ENCODE measurements around the gene ASTN2. TPM values are rescaled to one million over a fixed set of nuclear protein-coding genes. Genes with fewer than 3 reads are reported as not detected.

The ASTN2 gene
- total RNA-seq, 3 donors from 2014 or later, result 1.7 to 1.8 (median 1.7) TPM

DNA sequence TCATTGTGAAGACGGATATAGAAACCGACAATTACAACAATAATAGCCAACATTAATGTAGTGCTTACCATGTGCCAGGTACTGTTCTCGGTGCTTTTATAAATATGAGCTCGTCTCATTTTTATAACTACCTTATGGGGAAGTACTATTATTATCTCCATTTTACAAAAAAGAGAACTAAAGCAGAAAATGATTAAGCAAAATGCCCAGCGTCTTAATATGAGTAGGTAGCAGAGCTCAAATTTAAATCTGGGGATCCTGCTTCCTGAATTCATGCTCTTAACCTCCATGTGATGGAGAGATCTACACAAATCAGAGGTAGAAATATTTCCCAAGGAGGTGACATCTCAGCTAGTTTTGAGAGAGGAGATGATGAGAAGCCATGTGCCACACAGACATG is 470.9 kb downstream of the ASTN2 start:
- DNase-seq, result no peak
- H3K4me3 Mint-ChIP-seq, result no peak overlapping the region
- H3K27me3 Mint-ChIP-seq (ENCODE audit: low read depth), result peaks cover 2% of the 10 kb centered on the region

DNA sequence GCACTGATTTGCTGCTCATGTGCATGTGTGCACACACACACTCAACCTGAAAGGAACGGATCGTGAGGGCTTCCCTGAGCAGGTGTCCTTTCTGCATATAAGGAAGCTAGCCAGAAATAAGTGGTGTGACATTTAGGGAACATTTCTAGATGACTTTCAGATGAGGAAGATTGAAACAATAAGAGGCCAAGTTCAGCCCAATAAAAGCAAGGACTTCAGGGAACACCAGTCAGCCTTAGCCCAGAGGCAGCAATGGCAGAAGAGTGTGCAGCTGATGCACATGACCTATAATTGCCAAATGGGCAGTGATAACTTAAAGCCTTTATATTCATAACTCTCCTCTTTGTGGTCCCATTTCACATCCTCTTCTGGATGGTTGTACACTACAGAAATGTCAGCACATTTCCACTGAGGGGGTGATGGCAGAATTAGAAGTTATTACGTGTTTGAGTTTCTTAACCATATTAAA is 472.2 kb downstream of the ASTN2 start:
- peaks cover 2% of the 10 kb centered on the region for H3K27me3 Mint-ChIP-seq (ENCODE audit: low read depth)
- no peak for DNase-seq
- H3K4me3 Mint-ChIP-seq, result no peak overlapping the region
- H3K9me3 Mint-ChIP-seq, result no peaks in the 10 kb centered on the region
- ATAC-seq, result no peak
- H3K4me1 Mint-ChIP-seq (ENCODE audit: low read depth), result no peaks in the 10 kb centered on the region
- no peaks in the 10 kb centered on the region for H3K36me3 Mint-ChIP-seq (ENCODE audit: insufficient read depth)

More for the DNA sequence above, 470.9 kb downstream of the ASTN2 start:
- Mint-ChIP-seq H3K4me1 (ENCODE audit: low read depth) (no peaks in the 10 kb centered on the region), H3K36me3 (ENCODE audit: insufficient read depth) (no peaks in the 10 kb centered on the region), H3K9me3 (no peaks in the 10 kb centered on the region)
- ATAC-seq, result no peak

DNA sequence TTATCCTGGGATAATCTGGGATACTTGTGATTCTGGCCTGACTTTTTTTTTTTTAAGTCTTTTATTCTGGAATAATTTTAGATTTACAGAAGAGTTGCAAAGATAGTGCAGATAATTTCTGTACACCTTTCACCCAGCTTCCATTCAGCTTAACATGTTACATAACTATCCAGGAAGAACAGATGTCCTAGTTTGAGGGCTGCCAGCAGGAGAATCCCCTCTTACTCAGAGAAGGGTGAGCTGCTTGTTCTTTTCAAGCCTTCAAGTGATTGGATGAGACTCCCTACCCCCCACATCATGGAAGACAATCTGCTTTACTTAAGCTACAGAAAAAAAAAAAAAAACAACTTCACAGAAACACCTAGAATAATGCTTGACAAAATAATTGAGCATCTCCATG is 473.6 kb downstream of the ASTN2 start:
- H3K36me3 Mint-ChIP-seq (ENCODE audit: insufficient read depth), result no peaks in the 10 kb centered on the region
- peaks cover 1% of the 10 kb centered on the region for H3K9me3 Mint-ChIP-seq
- DNase-seq (no peak), ATAC-seq (no peak)
- no peak overlapping the region for H3K4me3 Mint-ChIP-seq
- H3K4me1 Mint-ChIP-seq (ENCODE audit: low read depth), result no peaks in the 10 kb centered on the region
- H3K27me3 Mint-ChIP-seq (ENCODE audit: low read depth), result peaks cover 2% of the 10 kb centered on the region

DNA sequence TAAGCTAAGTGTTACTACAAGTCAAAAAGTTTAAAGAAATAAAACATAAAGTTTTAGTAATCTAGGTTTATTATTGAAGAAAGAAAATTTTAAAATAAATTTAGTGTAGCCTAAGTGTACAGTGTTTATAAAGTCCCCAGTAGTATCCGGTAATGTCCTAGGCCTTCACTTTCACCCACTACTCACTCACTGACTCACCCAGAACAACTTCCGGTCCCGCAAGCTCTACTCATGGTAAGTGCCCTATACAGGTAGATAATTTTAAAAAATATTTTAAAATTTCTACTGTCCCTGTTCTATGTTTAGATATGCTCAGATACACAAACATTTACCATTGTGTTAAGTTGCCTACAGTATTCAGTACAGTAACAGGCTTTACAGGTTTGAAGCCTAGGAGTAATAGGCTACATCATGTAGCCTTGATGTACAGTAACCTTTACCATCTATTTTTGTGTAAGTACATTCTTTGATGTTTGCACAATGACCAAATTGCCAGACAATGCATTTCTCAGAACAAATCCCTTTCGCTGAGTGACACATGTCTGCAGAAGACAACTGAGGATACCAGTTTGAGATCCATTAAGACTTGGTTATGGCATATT is 474.1 kb downstream of the ASTN2 start:
- DNase-seq, result no peak
- Mint-ChIP-seq H3K9me3 (peaks cover 2% of the 10 kb centered on the region), H3K36me3 (ENCODE audit: insufficient read depth) (no peaks in the 10 kb centered on the region), H3K4me1 (ENCODE audit: low read depth) (no peaks in the 10 kb centered on the region), H3K4me3 (no peak overlapping the region), H3K27me3 (ENCODE audit: low read depth) (peaks cover 2% of the 10 kb centered on the region)
- ATAC-seq, result no peak

DNA sequence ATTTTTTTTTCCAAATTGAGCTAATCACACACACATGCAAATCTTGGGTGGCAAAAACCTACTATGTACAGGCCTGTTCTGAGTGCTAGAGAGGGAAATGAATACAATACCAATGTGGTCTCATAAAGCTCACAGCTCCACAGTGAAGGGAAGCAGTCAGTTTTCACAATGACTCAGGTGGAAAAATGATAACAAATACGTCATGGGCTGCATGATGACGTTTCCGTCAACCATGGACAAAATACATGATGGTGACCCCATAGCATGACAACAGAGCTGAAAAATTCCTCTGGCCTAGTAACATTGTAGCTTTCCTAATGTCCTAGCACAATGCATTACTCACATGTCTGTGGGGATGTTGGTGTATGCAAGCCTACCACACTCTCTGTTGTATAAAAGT is 475.2 kb downstream of the ASTN2 start:
- no peak for ATAC-seq
- Mint-ChIP-seq H3K27me3 (ENCODE audit: low read depth) (peaks cover 2% of the 10 kb centered on the region), H3K36me3 (ENCODE audit: insufficient read depth) (no peaks in the 10 kb centered on the region), H3K9me3 (peaks cover 2% of the 10 kb centered on the region), H3K4me3 (no peak overlapping the region), H3K4me1 (ENCODE audit: low read depth) (no peaks in the 10 kb centered on the region)
- no peak for DNase-seq

DNA sequence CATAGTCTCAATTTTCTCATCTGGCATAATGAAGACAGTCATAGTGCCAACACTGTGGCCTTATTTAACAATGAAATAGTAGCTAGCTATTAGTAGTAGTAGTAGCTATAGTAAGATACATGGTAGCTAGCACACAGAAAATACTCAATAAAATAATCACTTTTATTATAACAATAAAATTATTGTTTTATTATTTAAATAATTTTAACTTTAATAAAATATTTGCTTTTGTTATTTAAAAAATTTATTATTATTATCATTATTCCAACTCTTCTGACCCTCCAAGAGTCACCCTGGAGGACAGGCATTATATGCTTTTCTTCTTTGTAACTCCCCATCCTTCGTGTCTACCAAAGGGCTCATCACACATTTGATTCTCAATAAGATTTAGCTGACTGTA is 475.7 kb downstream of the ASTN2 start:
- Mint-ChIP-seq H3K27me3 (ENCODE audit: low read depth) (peaks cover 2% of the 10 kb centered on the region), H3K36me3 (ENCODE audit: insufficient read depth) (no peaks in the 10 kb centered on the region), H3K4me3 (no peak overlapping the region), H3K9me3 (peaks cover 2% of the 10 kb centered on the region), H3K4me1 (ENCODE audit: low read depth) (no peaks in the 10 kb centered on the region)
- DNase-seq, result no peak
- ATAC-seq, result no peak

DNA sequence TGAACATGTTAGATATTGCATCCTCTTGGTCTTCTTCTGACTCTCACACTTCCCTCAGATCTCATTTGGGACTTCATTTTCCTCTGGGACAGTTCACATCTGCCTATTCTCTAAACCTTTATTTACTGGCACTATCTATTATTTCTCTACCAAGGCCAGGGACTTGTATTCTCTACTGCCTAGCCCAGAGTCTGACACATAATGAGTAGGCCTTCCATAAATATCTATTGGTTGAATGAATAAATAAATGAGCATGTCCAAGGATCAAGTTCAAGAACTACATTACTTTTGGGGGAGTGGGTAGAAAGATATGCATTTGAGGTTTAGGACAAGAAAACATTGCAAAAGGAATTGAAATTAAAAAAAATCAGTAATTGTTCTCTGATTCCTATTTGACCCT is 477.5 kb downstream of the ASTN2 start:
- Mint-ChIP-seq H3K9me3 (peaks cover 2% of the 10 kb centered on the region), H3K4me1 (ENCODE audit: low read depth) (no peaks in the 10 kb centered on the region), H3K27me3 (ENCODE audit: low read depth) (peaks cover 2% of the 10 kb centered on the region), H3K4me3 (no peak overlapping the region), H3K36me3 (ENCODE audit: insufficient read depth) (no peaks in the 10 kb centered on the region)
- DNase-seq (no peak), ATAC-seq (no peak)

DNA sequence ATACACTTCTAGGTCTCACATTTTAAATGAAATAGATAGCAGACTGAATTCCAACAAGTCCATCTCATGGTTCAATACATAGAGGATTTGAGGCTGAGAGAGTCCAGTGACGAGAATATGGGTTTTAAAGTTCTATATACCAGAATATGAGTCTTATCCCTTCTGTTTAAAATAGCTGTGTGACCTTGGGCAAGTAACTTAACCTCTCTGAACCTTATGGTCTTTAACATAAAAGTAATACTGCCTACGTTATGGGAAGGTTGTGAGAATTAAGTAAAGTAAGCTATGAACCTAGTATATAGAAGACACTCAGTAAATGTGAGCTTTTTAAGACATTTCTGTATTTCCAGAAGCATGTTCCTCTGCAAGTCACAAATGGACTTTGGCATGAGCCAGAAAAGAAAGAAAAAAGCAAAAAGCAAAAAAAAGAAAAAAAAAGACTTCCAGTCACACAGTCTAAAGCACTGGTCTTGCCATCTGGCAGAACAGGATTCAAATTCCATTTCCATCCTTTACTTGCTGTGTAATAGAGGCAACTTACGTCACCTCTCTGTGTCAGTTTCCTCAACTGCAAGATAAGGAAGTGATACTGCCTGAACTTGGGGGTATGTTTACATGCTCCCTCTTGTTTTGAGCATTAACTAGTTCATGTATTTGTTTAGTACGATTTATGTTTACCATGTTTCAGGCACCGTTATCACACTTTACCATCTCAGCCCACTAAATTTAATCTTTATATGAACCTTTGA is 479.5 kb downstream of the ASTN2 start:
- Mint-ChIP-seq H3K4me3 (no peak overlapping the region), H3K9me3 (peaks cover 2% of the 10 kb centered on the region), H3K27me3 (ENCODE audit: low read depth) (no peaks in the 10 kb centered on the region), H3K36me3 (ENCODE audit: insufficient read depth) (no peaks in the 10 kb centered on the region), H3K4me1 (ENCODE audit: low read depth) (no peaks in the 10 kb centered on the region)
- no peak for DNase-seq
- ATAC-seq, result no peak

DNA sequence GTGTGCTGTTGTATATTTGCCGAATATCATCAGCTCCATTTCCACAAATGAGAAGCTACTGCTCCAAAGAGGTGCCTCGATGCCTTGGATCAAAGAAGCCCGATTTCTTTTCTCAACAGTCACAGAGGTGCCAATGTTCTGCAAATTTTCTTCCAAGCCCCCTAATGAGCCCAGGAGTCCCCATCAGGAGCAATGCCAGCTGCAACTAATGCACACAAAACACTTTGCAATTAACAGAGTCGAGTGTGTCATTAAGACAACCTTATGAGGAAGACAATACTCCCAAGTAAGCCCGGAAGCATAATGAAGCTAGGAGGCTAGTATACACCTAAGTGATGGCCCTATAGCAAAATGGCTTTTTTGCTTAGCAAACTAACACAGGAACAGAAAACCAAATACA is 480.7 kb downstream of the ASTN2 start:
- Mint-ChIP-seq H3K9me3 (peaks cover 2% of the 10 kb centered on the region), H3K4me1 (ENCODE audit: low read depth) (no peaks in the 10 kb centered on the region), H3K4me3 (no peak overlapping the region), H3K27me3 (ENCODE audit: low read depth) (no peaks in the 10 kb centered on the region), H3K36me3 (ENCODE audit: insufficient read depth) (no peaks in the 10 kb centered on the region)
- DNase-seq (no peak), ATAC-seq (no peak)

DNA sequence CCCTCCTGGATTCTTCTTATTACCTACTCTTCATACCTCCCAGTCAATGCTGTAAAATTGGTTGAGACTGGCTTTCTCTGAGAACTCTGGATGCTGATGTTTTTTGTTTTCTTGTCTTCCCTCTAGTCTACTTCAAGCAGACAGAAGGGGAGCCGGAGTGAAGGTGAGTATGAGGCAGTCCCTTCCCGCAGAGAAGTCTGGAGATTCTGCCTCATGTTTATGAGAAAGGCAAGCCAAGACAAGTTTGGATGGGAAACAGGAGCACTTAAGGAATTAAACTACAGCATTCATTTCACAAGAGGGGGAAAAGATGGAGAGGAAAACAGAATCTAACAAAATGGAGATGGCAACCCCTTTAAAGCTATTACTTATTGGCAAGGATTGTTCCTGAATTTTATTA is 481.6 kb downstream of the ASTN2 start:
- no peaks in the 10 kb centered on the region for H3K36me3 Mint-ChIP-seq (ENCODE audit: insufficient read depth)
- no peak overlapping the region for H3K4me3 Mint-ChIP-seq
- no peak for DNase-seq
- peaks cover 2% of the 10 kb centered on the region for H3K9me3 Mint-ChIP-seq
- no peaks in the 10 kb centered on the region for H3K4me1 Mint-ChIP-seq (ENCODE audit: low read depth)
- no peaks in the 10 kb centered on the region for H3K27me3 Mint-ChIP-seq (ENCODE audit: low read depth)
- ATAC-seq, result no peak

DNA sequence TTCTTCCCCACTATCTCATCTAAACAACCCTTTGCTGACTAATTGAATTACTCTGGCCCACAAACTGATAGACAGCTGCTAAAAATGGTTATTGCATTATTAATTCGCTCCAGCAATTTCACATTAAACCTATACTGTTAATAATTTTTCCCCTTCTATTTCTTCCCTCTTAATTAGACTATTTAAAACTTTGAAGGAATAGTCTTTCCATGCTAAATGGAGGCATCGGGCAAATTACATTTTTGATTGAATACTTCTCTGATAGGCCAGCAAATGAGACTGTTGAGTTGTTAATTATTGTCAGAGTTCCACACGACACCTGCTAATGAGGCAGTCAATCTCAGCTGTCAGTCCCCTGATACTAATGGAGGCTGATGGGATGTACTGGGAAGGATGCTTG is 485.2 kb downstream of the ASTN2 start:
- H3K4me1 Mint-ChIP-seq (ENCODE audit: low read depth), result no peaks in the 10 kb centered on the region
- no peak for ATAC-seq

DNA sequence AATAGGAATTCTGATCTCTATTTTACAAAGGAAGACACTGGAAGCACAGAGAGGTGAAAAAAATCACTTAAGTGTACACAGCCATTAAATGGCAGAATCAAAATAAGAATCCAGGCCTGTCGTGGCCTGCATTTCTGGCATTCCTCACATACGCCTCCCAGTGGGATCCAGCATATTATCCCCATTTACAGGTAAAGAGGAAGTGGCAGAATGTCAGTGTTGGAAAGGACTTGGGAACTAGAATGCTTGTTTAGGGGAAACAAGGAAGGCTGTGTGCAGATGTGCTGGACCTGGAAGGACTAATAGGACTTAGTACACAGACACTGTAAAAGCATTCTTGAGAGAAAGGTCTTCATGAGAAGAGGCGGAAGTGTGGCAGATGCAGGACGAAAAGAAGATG is 486.0 kb downstream of the ASTN2 start:
- no peaks in the 10 kb centered on the region for H3K36me3 Mint-ChIP-seq (ENCODE audit: insufficient read depth)
- DNase-seq (no peak), ATAC-seq (no peak)
- H3K9me3 Mint-ChIP-seq, result no peaks in the 10 kb centered on the region
- no peaks in the 10 kb centered on the region for H3K4me1 Mint-ChIP-seq (ENCODE audit: low read depth)
- H3K4me3 Mint-ChIP-seq, result no peak overlapping the region
- H3K27me3 Mint-ChIP-seq (ENCODE audit: low read depth), result no peaks in the 10 kb centered on the region

More for the DNA sequence above, 485.2 kb downstream of the ASTN2 start:
- no peaks in the 10 kb centered on the region for H3K27me3 Mint-ChIP-seq (ENCODE audit: low read depth)
- H3K9me3 Mint-ChIP-seq, result no peaks in the 10 kb centered on the region
- H3K4me3 Mint-ChIP-seq, result no peak overlapping the region
- no peaks in the 10 kb centered on the region for H3K36me3 Mint-ChIP-seq (ENCODE audit: insufficient read depth)
- no peak for DNase-seq

DNA sequence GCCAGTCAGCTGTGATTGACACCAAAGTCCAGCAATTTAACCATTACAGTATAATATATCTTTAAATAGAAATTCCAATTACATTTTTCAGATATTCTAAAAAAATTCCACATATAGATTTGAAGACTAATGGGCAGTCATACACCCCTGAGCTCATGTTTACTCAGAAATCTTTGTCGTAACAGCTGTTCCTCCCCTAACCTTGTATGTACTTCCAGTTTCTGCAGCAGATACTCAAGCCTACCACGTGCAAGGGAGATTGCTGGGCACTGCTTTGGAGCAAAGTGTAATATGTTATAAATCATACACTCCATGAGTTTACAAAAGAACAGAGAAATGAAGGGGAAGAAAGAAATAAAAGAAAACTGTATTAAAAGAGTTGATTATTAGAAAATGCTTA is 486.6 kb downstream of the ASTN2 start:
- Mint-ChIP-seq H3K27me3 (ENCODE audit: low read depth) (no peaks in the 10 kb centered on the region), H3K36me3 (ENCODE audit: insufficient read depth) (no peaks in the 10 kb centered on the region), H3K4me1 (ENCODE audit: low read depth) (no peaks in the 10 kb centered on the region), H3K4me3 (no peak overlapping the region), H3K9me3 (no peaks in the 10 kb centered on the region)
- DNase-seq, result no peak
- ATAC-seq, result no peak

DNA sequence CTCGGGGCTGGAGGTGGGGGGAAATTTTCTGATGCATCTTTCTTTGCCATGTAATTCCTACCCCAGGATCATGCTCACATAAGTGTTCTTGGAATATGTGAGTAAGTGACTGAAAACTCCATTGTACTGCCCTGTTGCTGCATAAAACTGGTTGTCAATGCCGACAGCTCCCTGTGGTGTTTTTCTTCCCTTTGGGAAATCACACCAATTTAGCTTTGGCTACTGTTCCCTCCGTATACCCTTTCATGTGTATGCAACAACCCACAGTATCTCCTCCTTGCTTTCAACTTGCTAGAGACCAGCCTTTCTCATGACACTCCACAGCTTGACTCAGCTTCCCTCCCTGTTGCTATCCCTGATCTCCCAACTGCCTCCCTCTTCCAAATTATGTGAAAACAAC is 487.1 kb downstream of the ASTN2 start:
- no peak for DNase-seq
- no peaks in the 10 kb centered on the region for H3K36me3 Mint-ChIP-seq (ENCODE audit: insufficient read depth)
- H3K4me3 Mint-ChIP-seq, result no peak overlapping the region
- no peaks in the 10 kb centered on the region for H3K27me3 Mint-ChIP-seq (ENCODE audit: low read depth)
- H3K9me3 Mint-ChIP-seq, result no peaks in the 10 kb centered on the region
- no peaks in the 10 kb centered on the region for H3K4me1 Mint-ChIP-seq (ENCODE audit: low read depth)
- no peak for ATAC-seq

DNA sequence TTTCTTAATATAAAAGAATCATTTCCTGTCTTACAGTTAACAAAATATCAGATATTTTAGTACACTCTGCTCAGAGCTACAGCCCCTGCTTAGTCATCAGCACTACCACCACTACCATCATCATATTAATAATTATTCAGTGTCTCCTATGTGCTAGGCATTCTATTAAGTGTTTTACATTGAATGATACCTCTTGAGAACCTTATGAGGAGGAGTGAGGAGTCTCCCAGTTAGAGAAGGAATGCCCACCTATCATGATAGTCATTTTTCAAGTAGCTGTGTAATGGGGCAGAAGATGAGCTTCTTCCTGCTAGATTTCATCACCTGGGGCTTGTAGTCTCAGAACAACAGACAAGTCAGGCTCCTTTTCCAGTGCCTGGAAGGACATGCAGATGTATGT is 489.7 kb downstream of the ASTN2 start:
- DNase-seq (no peak), ATAC-seq (no peak)
- H3K36me3 Mint-ChIP-seq (ENCODE audit: insufficient read depth), result no peaks in the 10 kb centered on the region
- no peaks in the 10 kb centered on the region for H3K27me3 Mint-ChIP-seq (ENCODE audit: low read depth)
- no peaks in the 10 kb centered on the region for H3K4me1 Mint-ChIP-seq (ENCODE audit: low read depth)
- H3K9me3 Mint-ChIP-seq, result no peaks in the 10 kb centered on the region
- no peak overlapping the region for H3K4me3 Mint-ChIP-seq
